AG04449 (cell line): ENCODE measurements around the gene SH3GL1.

ENCODE experiments used
- CTCF ChIA-PET: fragments of 350-600 bp; formaldehyde crosslinking; extraction: SDS; loops from one replicate; lab custom pipeline; 2021; ENCODE audit warnings: antibody characterized with exemption; lab: Yijun Ruan, JAX
- POLR2A ChIA-PET: fragments of 400-600, 350-600 bp; formaldehyde crosslinking; extraction: SDS; loops from one replicate; lab custom pipeline; 2020; ENCODE audit warnings: antibody characterized with exemption, inconsistent platforms; lab: Yijun Ruan, JAX
- DNase-seq: peaks from one replicate; pipeline ENCODE4 v3.0.0-alpha.2; 2010; ENCODE audit warnings: low read depth, low spot score
- H3K4me3 ChIP-seq: 2 replicates; pipeline ENCODE4 v1.5.1; 2011; ENCODE audit warnings: low read depth, mild to moderate bottlenecking, control low read depth, low read length
- CTCF ChIP-seq: IDR thresholded peaks from one replicate; pipeline ENCODE4 v1.5.1; 2011; ENCODE audit warnings: mild to moderate bottlenecking, moderate library complexity, low read length, control low read depth, inconsistent platforms; ENCODE audit not compliant: insufficient read depth; ENCODE audit errors: missing control alignments

The SH3GL1 gene

DNA sequence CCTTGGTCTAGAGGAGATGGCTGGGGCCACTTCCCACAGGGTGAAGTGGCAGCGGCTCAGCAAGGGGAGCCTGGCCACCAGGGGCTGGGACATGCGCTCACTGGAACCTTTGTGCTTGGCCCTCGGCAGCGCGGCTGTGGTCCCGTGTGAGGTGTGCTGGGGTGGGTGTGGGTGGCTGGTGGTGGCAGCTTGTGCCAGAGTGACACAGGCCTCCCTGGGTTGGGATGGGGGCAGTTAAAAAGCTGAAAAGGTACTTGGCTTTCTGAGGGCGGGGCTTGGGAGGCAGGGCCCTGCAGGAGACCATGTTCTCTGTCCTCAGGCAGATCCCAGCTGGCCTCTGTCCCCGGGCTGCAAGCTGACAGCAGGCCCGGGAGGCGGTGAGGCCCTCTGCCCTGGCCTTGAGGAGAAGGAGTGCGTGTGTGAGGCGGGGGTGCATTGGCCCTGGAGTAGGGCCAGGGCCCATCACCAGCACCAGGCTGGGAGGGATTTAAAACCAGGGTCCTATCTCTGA lies 39.7 kb downstream of the SH3GL1 start:
- POLR2A ChIA-PET = no interaction called here
- no peak for DNase-seq
- CTCF ChIA-PET = interaction anchor here (1.2 to 6.7 kb wide), 3 partner anchors 7 to 41 kb away, joined by 3 to 63 read pairs (median 5); no protein-coding TSS in a partner anchor
- no peak overlapping the region for H3K4me3 ChIP-seq
- no peak for TF ChIP-seq CTCF

- POLR2A ChIA-PET = interaction anchor here (1.7 kb wide), 1 partner anchor 17 kb away, joined by 5 read pairs; the partner anchor contains the start of gene MPND
- CTCF ChIA-PET = interaction anchor here (1.2 to 2.0 kb wide), 3 partner anchors 14 to 41 kb away, joined by 3 to 5 read pairs (median 5); no protein-coding TSS in a partner anchor
- no peak for DNase-seq
- TF ChIP-seq CTCF = no peak
- H3K4me3 ChIP-seq = no peak overlapping the region
Measured at GRCh38 chr19:4360081-4360569, 40.2 kb downstream of the SH3GL1 start.

DNA sequence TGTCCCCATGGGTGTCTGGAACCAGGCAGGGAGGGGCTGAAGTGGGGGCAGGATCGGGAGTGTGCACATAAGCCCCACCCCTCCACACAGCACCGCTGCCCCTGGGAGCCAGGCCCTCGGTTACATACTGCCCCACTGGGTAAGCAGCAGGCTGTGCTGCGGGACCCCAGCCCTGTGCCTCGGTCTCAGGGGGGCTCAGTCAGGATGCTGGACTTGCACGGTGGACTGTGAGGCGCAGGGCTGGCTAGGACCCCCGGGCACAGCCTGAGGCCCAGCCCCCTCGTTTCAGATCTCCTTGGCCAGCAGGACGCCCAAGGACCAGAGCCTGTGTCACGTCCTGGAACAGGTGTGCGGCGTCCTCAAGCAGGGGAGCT lies 40.7 kb downstream of the SH3GL1 start:
- ChIA-PET CTCF (interaction anchor here (1.2 to 2.0 kb wide), 4 partner anchors 10 to 16 kb away, joined by 3 to 5 read pairs (median 4); no protein-coding TSS in a partner anchor), POLR2A (interaction anchor here (0.6 to 1.7 kb wide), 2 partner anchors 17 to 23 kb away, joined by 3 to 5 read pairs; partner anchors contain the start of gene MPND)
- TF ChIP-seq CTCF = no peak
- H3K4me3 ChIP-seq = no peak overlapping the region
- no peak for DNase-seq

GRCh38 chr19:4358709-4359626 lies 41.4 kb downstream of the SH3GL1 start:
- no peak for DNase-seq
- H3K4me3 ChIP-seq = no peak overlapping the region
- no peak for TF ChIP-seq CTCF
- POLR2A ChIA-PET = interaction anchor here (0.6 to 1.7 kb wide), 2 partner anchors 16 to 23 kb away, joined by 3 to 5 read pairs; partner anchors contain the start of gene MPND
- CTCF ChIA-PET = interaction anchor here (1.2 to 2.0 kb wide), 3 partner anchors 11 to 17 kb away, joined by 3 to 5 read pairs (median 4); no protein-coding TSS in a partner anchor

DNA sequence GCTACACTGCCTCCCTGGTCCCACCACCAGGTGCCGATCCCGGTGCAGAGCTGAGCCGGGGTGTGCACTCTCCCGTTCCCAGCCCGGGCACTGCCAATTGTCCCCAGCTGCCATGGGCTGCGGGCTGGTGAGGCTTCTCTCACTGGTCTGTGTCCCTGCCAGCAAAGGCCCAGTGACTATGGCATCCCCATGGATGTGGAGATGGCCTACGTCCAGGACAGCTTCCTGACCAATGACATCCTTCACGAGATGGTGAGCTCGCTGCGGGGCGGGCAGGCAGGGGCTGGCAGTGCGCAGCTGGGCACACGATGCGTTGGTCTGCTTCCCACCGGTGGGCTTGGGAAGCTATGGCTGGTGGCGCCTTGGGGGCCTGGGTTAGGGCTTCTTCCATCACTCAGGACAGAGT lies 42.4 kb downstream of the SH3GL1 start:
- no peak for DNase-seq
- ChIA-PET CTCF (interaction anchor here (0.8 to 1.6 kb wide), 2 partner anchors 12 to 14 kb away, joined by 3 to 4 read pairs; partner anchors contain the start of gene MPND), POLR2A (no interaction called here)
- H3K4me3 ChIP-seq = no peak overlapping the region
- TF ChIP-seq CTCF = no peak
